Measurements from ENCODE around the gene HSF2. TPM values are rescaled to one million over a fixed set of nuclear protein-coding genes. Genes with fewer than 3 reads are reported as not detected.
A peak's percentile ranks its signal among the peaks of the same experiment; 100 is the strongest.

The HSF2 gene, protein sequence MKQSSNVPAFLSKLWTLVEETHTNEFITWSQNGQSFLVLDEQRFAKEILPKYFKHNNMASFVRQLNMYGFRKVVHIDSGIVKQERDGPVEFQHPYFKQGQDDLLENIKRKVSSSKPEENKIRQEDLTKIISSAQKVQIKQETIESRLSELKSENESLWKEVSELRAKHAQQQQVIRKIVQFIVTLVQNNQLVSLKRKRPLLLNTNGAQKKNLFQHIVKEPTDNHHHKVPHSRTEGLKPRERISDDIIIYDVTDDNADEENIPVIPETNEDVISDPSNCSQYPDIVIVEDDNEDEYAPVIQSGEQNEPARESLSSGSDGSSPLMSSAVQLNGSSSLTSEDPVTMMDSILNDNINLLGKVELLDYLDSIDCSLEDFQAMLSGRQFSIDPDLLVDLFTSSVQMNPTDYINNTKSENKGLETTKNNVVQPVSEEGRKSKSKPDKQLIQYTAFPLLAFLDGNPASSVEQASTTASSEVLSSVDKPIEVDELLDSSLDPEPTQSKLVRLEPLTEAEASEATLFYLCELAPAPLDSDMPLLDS
- total RNA-seq (2014; rRNA removed; shearing (Covaris generic)), result 13.3 and 26.0 TPM in 2 replicates
- polyA plus RNA-seq (2015; cell fraction: cytosol; rRNA removed), result 16.1 and 23.6 TPM in 2 replicates
- polyA plus RNA-seq (2015; cell fraction: nucleus; rRNA removed), result 47.5 and 51.4 TPM in 2 replicates

DNA sequence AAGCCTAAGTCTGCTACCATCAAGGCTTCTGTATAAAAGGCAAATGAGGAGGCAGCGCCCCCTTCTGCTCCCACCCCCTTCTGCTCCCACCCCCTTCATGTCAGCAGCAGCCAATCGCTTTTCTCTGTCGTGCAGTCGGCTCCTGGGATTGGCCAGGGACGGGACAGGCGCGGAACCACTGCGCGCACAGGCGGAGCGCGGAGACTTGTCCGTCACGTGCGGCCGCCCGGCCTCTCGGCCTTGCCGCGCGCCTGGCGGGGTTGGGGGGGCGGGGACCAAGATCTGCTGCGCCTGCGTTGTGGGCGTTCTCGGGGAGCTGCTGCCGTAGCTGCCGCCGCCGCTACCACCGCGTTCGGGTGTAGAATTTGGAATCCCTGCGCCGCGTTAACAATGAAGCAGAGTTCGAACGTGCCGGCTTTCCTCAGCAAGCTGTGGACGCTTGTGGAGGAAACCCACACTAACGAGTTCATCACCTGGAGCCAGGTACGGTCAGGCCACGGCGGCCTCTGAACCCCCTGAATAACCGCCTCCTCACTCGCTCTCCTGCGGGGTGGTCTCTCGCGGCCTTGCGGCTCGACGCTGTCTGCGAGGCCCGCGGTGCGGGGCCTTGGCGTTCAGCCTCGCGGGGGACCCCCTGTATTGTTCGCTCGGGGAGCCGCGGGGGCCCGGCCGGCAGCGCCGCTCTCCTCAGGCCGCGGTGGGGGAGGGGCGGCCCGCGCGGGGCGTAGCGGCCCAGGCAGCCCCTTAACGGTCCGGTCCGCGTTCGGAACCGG is at the start of gene HSF2:
TSS of gene HSF2 (plus strand) at position 305 of the 773 bp plus-strand sequence. CDS start at position 391, 86 bp downstream.
- DNase-seq (ENCODE audit: low read depth), result peak; percentile 96

DNA sequence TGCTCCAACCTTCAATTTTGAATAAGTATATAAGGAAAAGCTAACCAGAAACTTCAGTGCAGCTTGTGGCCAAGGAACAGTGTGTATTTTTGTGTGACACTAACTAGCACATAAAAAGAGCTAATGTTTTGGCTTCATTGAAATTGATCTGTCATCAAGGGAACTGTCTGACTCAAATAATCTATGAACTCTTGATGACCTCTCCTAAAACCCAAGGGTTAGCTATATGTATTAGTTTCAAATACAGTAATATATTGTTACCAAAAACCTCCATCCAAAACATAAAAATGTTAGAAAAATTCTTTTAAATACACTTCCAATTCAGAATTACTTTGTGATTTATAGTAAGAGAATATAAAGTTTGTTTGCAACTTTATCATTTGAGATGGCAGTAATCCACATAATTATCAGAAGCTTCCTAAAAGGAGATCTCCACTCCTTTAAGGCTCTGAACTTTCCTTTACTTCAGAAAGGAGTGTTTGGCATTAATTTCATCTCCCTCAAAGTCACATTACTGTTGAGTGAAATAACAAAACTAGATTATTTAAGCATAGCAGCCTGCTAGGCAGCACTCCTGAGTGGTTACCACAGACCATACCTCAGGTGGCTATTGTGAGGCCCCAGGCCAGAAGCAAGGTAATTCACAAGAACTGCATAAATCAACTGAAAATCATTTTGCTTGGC is 46.3 kb upstream of the HSF2 start:
- DNase-seq (ENCODE audit: low read depth), result no peak

DNA sequence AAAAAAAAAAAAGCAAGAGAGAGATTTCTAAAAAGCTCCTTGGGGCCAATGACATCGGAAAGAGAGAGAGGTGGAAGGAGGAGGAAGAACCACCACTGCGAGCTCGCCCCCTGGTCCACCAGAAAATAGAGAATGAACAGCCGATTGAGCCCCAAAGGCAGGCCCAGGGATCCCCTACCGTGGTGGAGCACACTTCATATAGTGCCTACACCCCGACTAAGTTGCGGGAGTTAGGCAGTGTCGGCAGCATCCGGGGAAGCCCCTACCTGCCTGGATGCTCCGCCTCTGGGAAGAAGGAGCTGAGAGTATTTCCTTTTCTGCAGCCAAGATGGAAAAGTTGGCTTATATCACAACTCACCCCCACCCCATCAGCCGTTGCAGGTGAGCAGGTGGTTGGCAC is 38.6 kb upstream of the HSF2 start:
- DNase-seq (ENCODE audit: low read depth), result no peak

DNA sequence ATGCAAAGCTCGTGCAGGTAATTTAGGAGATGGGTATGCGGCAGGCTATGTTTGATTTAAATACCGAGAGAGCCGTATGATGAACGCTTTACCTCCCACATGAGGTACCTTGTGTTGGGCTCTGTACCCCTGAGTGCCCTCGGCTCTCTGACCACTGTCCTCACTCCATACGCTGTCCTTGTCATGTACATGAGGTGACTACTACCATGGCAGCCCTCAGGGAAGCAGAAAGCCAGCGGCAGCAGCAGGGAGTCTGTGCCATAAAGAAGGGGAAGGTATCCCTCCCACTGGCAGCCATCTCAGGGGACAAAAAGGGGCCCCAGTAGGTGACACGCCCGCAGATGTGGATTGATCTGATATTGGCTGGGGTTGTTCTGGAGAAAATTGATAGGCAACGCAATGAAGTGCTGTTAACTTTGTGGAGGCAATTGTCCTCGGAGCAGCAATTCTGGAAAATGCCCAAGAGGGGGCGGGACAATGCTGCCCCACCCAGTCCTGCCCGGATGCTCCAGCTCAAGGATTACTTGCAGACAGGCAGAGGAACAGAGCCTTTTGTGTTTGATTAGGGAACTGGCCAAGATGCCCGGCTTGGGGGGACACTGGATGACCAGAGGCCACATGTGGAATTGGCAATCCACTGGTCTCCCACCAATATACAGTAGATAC is 38.0 kb upstream of the HSF2 start:
- DNase-seq (ENCODE audit: low read depth), result no peak

DNA sequence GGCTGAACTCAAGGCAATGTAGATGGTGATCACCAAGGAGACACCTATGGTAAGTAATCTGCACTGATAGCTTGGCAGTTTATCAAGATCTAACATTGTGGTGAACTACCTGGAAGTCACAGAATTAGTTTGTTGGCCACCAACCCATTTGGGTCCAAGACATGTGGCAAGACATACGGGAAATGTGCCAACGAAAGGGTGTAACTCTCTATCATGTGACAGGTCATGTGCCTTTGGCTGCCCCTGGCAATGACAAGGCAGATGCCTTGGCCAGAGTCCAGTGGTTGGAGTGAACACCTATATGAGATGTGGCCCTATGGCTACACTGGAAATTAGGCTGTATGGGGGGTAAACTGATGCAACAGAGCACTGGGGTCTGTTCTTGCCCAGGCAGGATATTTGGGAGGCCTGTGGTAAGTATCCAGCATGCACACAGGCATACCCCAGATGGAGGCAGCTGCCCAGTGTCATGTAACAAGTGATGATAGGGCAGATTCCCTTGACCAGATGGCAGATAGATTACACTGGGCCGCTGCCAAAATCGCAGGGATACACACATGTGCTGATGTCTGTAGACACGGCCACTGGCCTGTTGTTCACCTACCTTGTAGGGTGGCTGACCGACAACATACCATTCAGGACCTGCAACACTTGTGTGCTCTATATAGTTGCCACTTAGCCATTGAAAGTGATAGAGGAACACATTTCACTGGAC is 35.5 kb upstream of the HSF2 start:
- DNase-seq (ENCODE audit: low read depth), result no peak

DNA sequence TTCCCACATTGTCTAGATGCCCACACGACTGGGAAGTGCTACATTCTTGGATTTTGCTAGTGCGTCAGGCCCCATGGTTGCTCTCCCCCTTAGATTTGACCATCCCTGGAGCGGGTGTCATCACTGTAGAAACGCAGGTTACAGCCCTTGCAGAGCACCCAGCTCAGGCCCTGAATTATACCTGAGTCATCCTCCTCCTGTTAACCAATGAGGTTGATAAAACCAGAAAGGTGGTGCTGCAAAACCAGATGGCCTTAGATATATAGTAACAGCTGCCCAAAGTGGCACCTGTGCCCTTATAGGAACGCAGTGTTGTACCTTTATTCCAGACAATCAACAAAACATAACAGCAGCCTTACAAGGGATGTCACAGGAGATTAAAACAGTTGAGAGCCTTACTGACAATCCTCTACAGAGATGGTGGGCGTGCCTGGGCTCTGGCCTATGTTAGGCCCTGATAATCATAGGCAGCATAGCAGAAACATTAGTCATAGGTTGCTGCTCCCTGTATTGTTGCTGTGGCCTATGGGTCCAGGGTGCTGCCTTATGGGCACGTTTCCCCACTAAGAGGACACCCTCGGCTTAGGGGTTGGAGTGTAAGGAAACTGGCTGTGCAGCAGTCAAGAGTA is 33.6 kb upstream of the HSF2 start:
- no peak for DNase-seq (ENCODE audit: low read depth)

DNA sequence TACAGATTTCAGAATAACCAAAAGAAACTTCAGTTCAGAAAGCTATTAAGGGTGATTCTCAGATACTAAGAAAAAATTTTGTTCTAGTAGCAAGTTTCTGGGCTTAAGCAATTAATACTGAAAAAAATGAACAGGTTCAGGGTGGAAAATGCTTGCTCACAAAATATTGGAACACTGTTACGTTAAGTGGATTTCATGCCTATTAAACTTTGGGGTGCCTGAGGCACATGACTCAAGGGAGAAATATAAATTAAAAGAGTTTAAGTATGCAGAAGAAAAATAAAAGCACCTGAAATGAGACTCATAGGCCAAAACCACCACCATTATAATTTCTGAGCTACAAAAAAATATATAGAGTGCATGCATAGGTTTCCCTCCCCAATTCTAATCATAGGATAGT is 32.3 kb upstream of the HSF2 start:
- no peak for DNase-seq (ENCODE audit: low read depth)

DNA sequence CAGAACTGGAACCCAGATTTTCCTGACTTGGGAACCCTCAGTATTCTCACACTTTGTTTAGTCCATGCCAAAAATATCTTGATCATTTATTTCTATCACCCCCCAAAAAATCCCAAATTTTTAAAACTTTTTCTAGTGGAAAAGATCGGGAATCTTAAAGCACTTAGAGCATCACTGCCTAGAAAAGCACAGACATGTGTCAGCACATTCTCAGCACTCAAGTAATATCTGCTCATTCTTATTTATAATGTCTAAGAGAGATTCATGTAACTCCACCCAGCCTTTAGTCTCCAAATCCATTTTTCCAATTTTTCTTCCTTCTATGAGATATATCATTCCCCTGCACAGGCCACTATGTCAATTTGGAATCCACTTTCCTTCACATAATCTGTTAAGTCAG is 29.9 kb upstream of the HSF2 start:
- DNase-seq (ENCODE audit: low read depth), result no peak

DNA sequence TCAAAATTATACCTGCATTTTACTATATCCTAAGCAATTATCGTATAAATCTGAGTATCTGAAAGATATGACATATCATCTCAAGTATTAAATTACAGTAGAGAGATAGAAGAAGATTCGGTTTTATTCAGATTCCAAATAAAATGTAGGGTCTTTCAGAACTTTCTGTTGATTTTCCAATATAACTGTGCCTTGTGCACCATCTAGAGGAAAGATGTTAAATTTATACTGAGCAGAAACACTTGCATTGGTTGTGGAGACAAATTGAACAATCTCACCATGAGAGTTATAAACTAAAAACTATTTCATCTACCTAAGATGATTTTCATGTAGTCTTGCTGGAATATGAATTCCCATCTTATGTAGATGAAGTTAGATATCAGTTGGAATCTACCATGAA is 26.8 kb upstream of the HSF2 start:
- DNase-seq (ENCODE audit: low read depth), result no peak

DNA sequence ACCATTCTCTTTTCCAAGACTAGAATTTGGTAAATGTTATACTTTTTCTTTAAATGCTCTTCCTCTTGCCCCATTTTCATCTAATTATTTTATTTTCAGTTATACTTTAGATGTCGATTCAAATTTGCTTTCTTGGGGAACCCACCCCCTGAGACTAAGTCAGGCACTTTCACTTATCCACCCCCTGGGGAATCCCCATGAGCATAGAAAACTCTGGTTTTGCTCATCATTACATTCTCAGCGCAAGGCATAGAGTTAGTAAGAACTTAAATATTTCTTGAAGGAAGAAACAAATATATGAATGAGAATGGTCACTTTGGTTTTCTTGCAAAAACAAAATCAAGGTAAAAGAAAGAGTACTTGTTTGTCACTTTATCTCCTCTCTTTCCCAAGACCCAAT is 25.1 kb upstream of the HSF2 start:
- no peak for DNase-seq (ENCODE audit: low read depth)

DNA sequence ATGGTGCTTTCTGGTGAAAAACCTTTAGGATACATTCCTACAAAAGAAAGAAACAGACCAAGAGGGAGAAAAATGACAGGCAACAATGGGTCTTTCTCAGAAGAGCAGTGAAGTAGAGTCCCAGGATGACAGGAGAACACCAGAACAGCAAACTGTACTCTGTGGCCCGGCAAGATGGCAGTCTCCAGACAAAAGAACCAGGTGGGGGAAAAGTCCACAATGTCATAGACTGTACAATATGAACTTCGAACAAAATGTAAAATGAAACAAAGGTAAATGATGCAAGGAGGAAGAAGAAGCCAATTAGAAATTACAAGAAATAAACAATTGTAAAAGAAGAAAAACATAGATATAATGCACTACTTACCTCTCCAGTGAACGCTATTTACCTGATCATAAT is 23.2 kb upstream of the HSF2 start:
- DNase-seq (ENCODE audit: low read depth), result no peak

DNA sequence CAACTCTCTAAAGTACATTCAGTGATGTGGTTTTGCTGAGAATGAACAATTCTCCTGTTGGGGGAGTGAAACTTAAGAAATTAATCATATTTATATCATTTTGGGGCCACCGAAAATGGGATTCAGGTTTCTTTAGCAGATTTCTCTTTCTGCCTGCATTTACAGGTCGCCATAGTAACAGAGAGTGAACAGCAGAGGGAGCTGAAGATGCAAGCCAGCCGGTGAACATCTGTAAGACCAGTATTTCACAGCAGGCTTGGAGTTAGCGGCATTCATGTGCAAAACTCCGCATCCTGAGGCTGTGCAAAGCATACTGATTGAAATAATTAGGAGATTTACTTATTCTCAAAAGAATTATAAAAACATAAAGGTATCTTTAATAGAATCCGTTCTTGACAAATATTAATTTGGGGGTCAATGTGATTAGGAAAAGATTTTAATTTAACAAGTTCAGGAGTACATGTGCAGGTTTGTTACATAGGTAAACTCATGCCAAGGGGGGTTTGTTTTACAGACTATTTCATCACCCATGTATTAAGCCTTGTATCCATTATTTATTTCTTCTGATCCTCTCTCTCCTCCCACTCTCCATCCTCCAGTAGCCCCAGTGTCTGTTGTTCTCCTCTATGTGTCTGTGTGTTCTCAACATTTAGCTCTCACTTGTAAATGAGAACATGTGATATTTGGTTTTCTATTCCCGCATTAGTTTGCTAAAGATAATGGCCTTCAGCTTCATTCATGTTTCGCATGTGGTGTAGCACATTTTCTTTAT is 17.8 kb upstream of the HSF2 start:
- DNase-seq (ENCODE audit: low read depth), result peak; percentile 46

DNA sequence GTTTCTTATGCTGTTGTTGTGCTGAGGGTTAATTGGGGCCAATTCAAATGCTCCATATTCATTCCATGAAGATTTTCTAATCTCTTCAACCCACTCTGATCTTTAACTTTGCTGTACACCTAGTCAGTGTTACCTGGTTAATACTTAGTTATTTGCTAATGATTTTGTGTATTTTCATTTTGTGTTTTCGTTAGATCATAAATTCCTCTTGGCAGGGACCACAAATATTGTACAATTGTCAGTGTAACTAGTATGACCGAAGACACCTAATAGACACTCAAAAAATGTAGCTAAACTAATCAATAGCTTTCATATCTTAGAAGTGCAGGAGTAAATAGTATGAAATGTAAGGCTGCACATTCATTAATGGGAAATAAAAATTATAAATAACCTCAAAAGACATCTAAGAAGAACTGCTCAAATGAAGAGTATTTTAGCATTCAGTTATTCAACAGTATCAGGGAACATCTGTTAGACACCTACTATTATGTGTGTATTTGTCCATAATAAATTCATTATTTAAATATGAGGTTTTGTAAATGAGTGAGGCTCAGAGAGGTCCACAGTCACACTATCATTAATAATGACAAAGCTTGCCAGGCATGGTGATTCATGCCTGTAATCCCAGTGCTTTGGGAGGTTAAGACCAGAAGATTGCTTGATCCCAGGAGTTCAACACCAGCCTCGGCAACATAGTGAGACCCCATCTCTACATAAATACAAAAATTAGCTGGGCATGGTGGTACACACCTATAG is 13.4 kb upstream of the HSF2 start:
- no peak for DNase-seq (ENCODE audit: low read depth)

DNA sequence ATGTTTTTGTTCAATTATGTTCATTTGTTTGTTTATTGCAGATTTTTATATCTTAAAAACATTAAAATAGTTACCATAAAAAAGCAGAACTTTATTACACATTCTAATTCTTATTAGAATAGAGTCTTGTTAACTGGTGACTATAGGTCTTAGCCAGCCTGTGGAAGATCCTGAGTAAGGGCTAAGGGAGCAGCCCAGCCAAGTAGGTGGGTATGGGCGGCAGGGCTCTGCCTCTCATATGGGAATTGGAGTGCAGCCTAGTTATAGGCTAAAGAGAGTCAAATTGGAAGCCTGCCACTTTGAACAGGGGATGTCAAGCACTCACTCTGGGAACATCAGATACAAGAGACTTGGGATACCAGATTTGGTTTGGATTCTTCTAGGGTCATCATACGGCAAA is 10.5 kb upstream of the HSF2 start:
- DNase-seq (ENCODE audit: low read depth), result no peak

DNA sequence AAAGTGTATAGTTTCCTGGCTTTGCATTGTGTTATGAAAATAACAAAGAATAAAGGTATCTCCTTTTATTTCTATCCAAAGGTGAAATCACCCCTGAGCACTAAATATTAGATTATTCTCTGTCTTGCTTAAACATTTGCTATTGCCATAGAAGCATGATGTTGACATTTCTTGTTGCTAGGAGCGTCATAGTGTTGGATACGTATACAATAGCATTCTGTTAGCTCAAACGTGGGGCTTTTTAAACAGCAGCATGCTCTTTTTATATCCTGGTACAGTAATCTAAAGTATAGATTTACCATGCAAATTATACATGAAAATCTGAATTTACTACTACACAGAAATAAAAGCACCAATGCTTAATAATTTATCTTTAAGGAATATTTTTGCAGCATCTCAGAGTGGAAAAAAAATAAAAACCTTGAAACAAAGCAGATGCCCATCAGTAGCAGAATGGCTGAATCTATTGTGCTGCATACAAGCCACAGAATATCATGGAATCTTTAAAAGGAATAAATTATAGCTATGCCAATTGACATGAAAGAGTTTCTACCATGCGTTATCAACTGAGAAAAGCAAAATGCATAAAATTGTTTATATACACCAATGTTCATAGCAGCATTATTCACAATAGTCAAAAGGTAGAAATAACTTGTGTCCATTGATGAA is 9.6 kb upstream of the HSF2 start:
- DNase-seq (ENCODE audit: low read depth), result no peak

DNA sequence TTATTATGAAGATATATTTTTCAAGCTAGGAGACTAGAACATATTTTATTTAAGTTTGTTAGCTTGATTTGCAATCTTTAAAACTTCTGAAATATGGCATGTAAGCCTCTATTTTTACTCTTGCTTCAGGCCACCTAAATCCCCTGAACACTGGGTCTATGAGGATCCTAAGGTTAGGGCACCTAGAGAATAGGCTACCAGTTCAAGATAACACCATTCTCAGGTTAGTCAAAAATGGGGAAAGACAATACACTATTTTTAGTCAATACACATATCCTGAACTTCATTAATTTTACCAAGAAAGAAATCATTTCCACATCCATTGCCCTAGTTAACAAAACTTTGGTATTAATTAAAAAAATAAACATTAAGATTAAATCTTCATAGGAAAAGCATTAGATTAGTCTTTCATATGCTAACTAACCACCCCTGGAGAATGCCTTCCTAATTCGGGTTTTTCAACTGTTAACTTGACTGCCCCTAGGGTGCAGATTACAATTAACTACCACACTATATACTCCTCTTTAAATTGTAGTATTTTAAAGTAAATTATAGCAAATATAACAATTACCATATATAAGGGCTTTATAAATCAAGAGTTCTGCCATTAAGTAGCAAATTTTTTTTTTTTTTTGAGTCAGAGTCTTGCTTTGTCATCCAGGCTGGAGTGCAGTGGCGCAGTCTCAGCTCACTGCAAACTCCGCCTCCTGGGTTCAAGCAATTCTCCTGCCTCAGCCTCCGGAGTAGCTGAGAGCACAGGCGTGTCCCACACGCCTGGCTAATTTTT is 6.7 kb upstream of the HSF2 start:
- DNase-seq (ENCODE audit: low read depth), result no peak

DNA sequence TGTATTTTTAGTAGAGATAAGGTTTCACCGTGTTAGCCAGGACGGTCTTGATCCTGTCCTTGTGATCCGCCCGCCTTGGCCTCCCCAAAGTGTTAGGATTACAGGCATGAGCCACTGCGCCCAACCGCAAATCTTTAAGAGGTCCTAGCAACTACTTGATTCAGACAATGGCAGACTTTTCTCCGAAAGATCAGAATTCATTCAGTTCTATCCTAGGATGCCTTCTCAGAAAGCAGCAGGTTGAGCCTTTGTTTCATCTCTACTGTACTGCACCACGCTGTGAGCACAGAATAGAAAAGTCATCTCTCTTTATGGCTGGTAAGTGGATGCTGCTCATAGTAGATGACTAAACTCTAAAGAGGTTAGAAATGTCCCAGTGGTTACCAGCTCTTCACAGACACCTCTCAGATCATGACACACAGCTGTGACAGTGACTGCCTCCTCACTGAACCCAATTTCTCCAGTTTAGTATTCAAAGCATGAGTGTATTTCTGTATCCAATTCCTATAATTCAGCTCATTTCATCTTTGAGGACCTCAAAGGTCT is 6.0 kb upstream of the HSF2 start:
- DNase-seq (ENCODE audit: low read depth), result no peak
